K562 (cell line): ENCODE measurements around the gene SRCAP. TPM values are rescaled to one million over a fixed set of nuclear protein-coding genes. Genes with fewer than 3 reads are reported as not detected.
A peak's percentile ranks its signal among the peaks of the same experiment; 100 is the strongest.

ENCODE experiments used
- BRF1 ChIP-seq: IDR thresholded peaks from 3 replicates; pipeline ENCODE4 v1.6.1; 2011; ENCODE audit warnings: borderline replicate concordance, mild to moderate bottlenecking; ENCODE audit not compliant: insufficient read length; ENCODE audit errors: extremely low read depth
- MAFK ChIP-seq: IDR thresholded peaks from 2 replicates; pipeline ENCODE4 v1.6.1; 2011; ENCODE audit warnings: low read length, improper control_type of control experiment
- NFE2 ChIP-seq: IDR thresholded peaks from 2 replicates; pipeline ENCODE4 v1.6.1; 2014; ENCODE audit warnings: antibody characterized with exemption, low read depth
- NONO ChIP-seq, 2 experiments: fragments of 200-400 bp in 1 of 2; fragments of 450-650 bp in 1 of 2; formaldehyde crosslinking in 1 of 2; IDR thresholded peaks; 2 replicates each; pipeline ENCODE4 v1.6.1; 2017; ENCODE audit warnings: low read depth in 2 of 2, mild to moderate bottlenecking in 2 of 2, moderate library complexity in 2 of 2, low read length in 1 of 2
- PHB2 ChIP-seq: fragments of 450-650 bp; IDR thresholded peaks from 2 replicates; pipeline ENCODE4 v1.6.1; 2017; ENCODE audit warnings: low read depth
- RCOR1 ChIP-seq, 2 experiments: IDR thresholded peaks; 2 replicates each; pipeline ENCODE4 v1.6.1; 2012; ENCODE audit warnings: low read depth in 2 of 2, low read length in 2 of 2, borderline replicate concordance in 1 of 2, improper control_type of control experiment in 1 of 2
- SNIP1 ChIP-seq: fragments of 450-650 bp; IDR thresholded peaks from 2 replicates; pipeline ENCODE4 v1.7.1; 2017; ENCODE audit warnings: low read depth, mild to moderate bottlenecking
- TAF7 ChIP-seq: fragments of 450-650 bp; IDR thresholded peaks from 2 replicates; pipeline ENCODE4 v1.6.1; 2016; ENCODE audit warnings: missing genetic modification characterization, missing compliant biosample characterization
- ZNF384 ChIP-seq: IDR thresholded peaks from 2 replicates; pipeline ENCODE4 v1.6.1; 2012; ENCODE audit warnings: low read depth, low read length, improper control_type of control experiment
- ZNF583 ChIP-seq: fragments of 250-450 bp; sonication (Bioruptor Pico); IDR thresholded peaks from 2 replicates; pipeline ENCODE4 v1.4.0; 2020
- ZNF75A ChIP-seq: fragments of 450-650 bp; formaldehyde crosslinking; IDR thresholded peaks from 2 replicates; pipeline ENCODE4 v1.4.0; 2020; ENCODE audit warnings: mild to moderate bottlenecking
- polyA plus RNA-seq, 8 experiments: library from polyadenylated mRNA; depleted of rRNA in 4 of 8; stranded (reverse) in 5 of 8; unstranded in 3 of 8; fragments of >200 nt; fragmentation: Nextera tagmentation in 2 of 8; fragmentation: Illumina TruSeq in 1 of 8; extraction: Ambion mirVana in 2 of 8; extraction: Trizol in 1 of 8; gene quantifications; 2 replicates each; pipeline versions ENCODE4 v1.2.1 to v1.2.3, GENCODE V29; 2011 to 2014; ENCODE audit warnings: inconsistent platforms in 1 of 8, missing spikeins in 1 of 8
- total RNA-seq, 7 experiments: library from RNA; depleted of rRNA in 6 of 7; stranded (reverse); fragments of >200 nt in 6 of 7; fragmentation: Illumina TruSeq in 2 of 7; extraction: Trizol in 2 of 7; gene quantifications; 2 replicates each; pipeline versions ENCODE4 v1.2.1 to v1.2.3, GENCODE V29; 2011 to 2021; ENCODE audit warnings: low replicate concordance in 1 of 7
- TF ChIP-seq, protein P1 (sequence below): sonication (generic); formaldehyde crosslinking; IDR thresholded peaks from 2 replicates; pipeline ENCODE4 v1.8.0; 2022; ENCODE audit warnings: mild to moderate bottlenecking, missing genetic modification reagents
- TF ChIP-seq, protein P2 (sequence below): sonication (generic); formaldehyde crosslinking; IDR thresholded peaks from 2 replicates; pipeline ENCODE4 v1.8.0; 2023; ENCODE audit warnings: missing genetic modification reagents, mild to moderate bottlenecking, borderline replicate concordance
- TF ChIP-seq, protein P3 (sequence below), 2 experiments: fragments of 150-350 bp in 1 of 2; IDR thresholded peaks; 2 replicates each; pipeline ENCODE4 v1.6.1; 2012 to 2016; ENCODE audit warnings: low read depth in 2 of 2, low read length in 2 of 2, mild to moderate bottlenecking in 1 of 2, moderate library complexity in 1 of 2
- TF ChIP-seq, protein P4 (sequence below): fragments of 450-650 bp; formaldehyde crosslinking; IDR thresholded peaks from 2 replicates; pipeline ENCODE4 v1.4.0; 2022; ENCODE audit warnings: missing genetic modification characterization

The SRCAP gene
- total and polyA plus RNA-seq, 9 of the 15 experiments (the other 6 are each of a cell fraction or from before 2014, with no cell fraction given): 0.21 to 62.6 (median 5.8) TPM

DNA sequence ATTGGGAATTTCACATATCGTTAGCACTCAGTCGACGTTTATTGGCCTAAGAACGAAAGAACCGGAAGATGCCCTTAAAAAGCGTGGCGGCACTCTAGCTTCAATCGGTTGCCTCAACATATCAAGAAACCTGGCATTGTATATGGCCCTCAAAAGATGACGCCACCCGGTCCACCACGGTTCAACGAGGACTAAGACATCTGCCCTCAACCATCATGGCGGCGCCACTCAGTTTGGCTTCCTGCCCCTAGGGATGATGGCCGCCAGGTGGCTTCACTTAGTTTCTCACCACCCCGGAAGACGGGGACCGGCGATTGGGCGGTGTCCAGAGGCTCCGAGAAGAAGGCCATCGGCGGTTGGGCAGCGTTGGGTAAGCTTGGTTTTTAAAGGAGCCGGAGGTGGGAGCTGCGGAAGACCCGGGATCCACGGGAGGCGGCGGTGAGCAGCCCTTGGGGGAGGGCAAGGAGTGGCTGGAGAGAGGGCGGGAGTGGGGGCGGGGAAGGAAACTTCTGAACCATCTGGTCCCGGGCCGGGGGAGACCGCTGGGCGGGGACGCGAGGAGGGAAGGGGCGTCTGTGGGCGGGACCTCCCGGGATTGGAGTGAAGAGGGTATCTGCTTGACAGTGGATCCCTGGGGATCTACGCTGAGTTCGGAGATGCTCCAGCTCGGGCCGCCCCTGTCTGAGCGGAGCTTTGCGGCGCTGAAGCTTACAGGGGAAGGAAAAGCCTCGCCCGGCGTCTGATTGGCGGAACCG, 48.4 kb upstream of the SRCAP start, which contains the start of gene PRR14 (continued):
- TF ChIP-seq ZNF384 (0 out of 2 replicates have a peak, but pooled peaks have one; percentile 8), PHB2 (no peak), MAFK (no peak), RCOR1 (IDR thresholded peaks at IDR 0.05; ENCODE audit: borderline replicate concordance in 1 of 2, low read depth in 2 of 2, low read length in 2 of 2) (peak in 1 of 2 experiments; percentile 29; a peak in 1 of 4 replicates), SNIP1 (no peak), TAF7 (tag) (no peak), NFE2 (no peak), BRF1 (no peak), NONO (IDR thresholded peaks at IDR 0.05; ENCODE audit: low read depth in 2 of 2, low read length in 1 of 2) (no peak), ZNF75A (CRISPR knock-in tag) (no peak), ZNF583 (CRISPR knock-in tag) (no peak; the same call in 1 of the 2 replicates)
- TF ChIP-seq, protein P1, sequence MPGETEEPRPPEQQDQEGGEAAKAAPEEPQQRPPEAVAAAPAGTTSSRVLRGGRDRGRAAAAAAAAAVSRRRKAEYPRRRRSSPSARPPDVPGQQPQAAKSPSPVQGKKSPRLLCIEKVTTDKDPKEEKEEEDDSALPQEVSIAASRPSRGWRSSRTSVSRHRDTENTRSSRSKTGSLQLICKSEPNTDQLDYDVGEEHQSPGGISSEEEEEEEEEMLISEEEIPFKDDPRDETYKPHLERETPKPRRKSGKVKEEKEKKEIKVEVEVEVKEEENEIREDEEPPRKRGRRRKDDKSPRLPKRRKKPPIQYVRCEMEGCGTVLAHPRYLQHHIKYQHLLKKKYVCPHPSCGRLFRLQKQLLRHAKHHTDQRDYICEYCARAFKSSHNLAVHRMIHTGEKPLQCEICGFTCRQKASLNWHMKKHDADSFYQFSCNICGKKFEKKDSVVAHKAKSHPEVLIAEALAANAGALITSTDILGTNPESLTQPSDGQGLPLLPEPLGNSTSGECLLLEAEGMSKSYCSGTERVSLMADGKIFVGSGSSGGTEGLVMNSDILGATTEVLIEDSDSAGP (CRISPR knock-in tag): peak; percentile 85
- TF ChIP-seq, protein P2, sequence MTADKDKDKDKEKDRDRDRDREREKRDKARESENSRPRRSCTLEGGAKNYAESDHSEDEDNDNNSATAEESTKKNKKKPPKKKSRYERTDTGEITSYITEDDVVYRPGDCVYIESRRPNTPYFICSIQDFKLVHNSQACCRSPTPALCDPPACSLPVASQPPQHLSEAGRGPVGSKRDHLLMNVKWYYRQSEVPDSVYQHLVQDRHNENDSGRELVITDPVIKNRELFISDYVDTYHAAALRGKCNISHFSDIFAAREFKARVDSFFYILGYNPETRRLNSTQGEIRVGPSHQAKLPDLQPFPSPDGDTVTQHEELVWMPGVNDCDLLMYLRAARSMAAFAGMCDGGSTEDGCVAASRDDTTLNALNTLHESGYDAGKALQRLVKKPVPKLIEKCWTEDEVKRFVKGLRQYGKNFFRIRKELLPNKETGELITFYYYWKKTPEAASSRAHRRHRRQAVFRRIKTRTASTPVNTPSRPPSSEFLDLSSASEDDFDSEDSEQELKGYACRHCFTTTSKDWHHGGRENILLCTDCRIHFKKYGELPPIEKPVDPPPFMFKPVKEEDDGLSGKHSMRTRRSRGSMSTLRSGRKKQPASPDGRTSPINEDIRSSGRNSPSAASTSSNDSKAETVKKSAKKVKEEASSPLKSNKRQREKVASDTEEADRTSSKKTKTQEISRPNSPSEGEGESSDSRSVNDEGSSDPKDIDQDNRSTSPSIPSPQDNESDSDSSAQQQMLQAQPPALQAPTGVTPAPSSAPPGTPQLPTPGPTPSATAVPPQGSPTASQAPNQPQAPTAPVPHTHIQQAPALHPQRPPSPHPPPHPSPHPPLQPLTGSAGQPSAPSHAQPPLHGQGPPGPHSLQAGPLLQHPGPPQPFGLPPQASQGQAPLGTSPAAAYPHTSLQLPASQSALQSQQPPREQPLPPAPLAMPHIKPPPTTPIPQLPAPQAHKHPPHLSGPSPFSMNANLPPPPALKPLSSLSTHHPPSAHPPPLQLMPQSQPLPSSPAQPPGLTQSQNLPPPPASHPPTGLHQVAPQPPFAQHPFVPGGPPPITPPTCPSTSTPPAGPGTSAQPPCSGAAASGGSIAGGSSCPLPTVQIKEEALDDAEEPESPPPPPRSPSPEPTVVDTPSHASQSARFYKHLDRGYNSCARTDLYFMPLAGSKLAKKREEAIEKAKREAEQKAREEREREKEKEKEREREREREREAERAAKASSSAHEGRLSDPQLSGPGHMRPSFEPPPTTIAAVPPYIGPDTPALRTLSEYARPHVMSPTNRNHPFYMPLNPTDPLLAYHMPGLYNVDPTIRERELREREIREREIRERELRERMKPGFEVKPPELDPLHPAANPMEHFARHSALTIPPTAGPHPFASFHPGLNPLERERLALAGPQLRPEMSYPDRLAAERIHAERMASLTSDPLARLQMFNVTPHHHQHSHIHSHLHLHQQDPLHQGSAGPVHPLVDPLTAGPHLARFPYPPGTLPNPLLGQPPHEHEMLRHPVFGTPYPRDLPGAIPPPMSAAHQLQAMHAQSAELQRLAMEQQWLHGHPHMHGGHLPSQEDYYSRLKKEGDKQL (CRISPR knock-in tag): no peak
- TF ChIP-seq, protein P3, sequence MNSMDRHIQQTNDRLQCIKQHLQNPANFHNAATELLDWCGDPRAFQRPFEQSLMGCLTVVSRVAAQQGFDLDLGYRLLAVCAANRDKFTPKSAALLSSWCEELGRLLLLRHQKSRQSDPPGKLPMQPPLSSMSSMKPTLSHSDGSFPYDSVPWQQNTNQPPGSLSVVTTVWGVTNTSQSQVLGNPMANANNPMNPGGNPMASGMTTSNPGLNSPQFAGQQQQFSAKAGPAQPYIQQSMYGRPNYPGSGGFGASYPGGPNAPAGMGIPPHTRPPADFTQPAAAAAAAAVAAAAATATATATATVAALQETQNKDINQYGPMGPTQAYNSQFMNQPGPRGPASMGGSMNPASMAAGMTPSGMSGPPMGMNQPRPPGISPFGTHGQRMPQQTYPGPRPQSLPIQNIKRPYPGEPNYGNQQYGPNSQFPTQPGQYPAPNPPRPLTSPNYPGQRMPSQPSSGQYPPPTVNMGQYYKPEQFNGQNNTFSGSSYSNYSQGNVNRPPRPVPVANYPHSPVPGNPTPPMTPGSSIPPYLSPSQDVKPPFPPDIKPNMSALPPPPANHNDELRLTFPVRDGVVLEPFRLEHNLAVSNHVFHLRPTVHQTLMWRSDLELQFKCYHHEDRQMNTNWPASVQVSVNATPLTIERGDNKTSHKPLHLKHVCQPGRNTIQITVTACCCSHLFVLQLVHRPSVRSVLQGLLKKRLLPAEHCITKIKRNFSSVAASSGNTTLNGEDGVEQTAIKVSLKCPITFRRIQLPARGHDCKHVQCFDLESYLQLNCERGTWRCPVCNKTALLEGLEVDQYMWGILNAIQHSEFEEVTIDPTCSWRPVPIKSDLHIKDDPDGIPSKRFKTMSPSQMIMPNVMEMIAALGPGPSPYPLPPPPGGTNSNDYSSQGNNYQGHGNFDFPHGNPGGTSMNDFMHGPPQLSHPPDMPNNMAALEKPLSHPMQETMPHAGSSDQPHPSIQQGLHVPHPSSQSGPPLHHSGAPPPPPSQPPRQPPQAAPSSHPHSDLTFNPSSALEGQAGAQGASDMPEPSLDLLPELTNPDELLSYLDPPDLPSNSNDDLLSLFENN (IDR thresholded peaks at IDR 0.05; ENCODE audit: low read depth in 2 of 2, low read length in 2 of 2): peak in 1 of 2 experiments; percentile 52; a peak in 1 of 4 replicates
- TF ChIP-seq, protein P4, sequence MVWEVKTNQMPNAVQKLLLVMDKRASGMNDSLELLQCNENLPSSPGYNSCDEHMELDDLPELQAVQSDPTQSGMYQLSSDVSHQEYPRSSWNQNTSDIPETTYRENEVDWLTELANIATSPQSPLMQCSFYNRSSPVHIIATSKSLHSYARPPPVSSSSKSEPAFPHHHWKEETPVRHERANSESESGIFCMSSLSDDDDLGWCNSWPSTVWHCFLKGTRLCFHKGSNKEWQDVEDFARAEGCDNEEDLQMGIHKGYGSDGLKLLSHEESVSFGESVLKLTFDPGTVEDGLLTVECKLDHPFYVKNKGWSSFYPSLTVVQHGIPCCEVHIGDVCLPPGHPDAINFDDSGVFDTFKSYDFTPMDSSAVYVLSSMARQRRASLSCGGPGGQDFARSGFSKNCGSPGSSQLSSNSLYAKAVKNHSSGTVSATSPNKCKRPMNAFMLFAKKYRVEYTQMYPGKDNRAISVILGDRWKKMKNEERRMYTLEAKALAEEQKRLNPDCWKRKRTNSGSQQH: no peak
